ENCODE measurements around the gene MYL10.
A peak's percentile ranks its signal among the peaks of the same experiment; 100 is the strongest.

Gene MYL10

DNA sequence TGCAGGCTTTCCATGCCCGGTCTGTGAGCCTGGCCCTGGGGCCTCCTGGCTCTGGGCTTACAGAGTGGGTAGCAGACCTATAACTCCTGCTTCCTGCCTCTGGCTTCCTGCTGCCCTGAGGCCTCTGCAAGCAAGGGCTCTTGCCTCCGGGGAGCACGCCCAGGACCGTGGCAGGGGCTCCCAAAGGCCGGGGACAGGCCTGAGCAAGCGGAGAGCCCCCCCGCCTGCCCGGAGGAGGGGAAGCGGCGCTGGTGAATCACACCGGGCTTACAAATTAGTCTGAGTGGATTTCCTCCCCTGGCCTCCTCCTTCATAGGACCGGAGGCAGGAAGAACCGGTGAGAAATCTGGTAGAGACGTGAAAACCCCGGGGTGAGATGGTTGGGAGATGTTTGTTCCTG is 1.5 kb upstream of the MYL10 start:
- no peak overlapping the region for H3K4me3 ChIP-seq (ENCODE audit: low read depth, low read length)
- TF ChIP-seq, protein P1, sequence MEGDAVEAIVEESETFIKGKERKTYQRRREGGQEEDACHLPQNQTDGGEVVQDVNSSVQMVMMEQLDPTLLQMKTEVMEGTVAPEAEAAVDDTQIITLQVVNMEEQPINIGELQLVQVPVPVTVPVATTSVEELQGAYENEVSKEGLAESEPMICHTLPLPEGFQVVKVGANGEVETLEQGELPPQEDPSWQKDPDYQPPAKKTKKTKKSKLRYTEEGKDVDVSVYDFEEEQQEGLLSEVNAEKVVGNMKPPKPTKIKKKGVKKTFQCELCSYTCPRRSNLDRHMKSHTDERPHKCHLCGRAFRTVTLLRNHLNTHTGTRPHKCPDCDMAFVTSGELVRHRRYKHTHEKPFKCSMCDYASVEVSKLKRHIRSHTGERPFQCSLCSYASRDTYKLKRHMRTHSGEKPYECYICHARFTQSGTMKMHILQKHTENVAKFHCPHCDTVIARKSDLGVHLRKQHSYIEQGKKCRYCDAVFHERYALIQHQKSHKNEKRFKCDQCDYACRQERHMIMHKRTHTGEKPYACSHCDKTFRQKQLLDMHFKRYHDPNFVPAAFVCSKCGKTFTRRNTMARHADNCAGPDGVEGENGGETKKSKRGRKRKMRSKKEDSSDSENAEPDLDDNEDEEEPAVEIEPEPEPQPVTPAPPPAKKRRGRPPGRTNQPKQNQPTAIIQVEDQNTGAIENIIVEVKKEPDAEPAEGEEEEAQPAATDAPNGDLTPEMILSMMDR (IDR thresholded peaks at IDR 0.05; ENCODE audit: low read depth, low read length) = no peak
- TF ChIP-seq MYC (IDR thresholded peaks at IDR 0.05; ENCODE audit: low read depth, low read length) = no peak
- TF ChIP-seq, protein P2, sequence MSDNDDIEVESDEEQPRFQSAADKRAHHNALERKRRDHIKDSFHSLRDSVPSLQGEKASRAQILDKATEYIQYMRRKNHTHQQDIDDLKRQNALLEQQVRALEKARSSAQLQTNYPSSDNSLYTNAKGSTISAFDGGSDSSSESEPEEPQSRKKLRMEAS (IDR thresholded peaks at IDR 0.05; ENCODE audit: low read depth, low read length) = no peak
- DNase-seq (ENCODE audit: low read depth) = peak; percentile 78

DNA sequence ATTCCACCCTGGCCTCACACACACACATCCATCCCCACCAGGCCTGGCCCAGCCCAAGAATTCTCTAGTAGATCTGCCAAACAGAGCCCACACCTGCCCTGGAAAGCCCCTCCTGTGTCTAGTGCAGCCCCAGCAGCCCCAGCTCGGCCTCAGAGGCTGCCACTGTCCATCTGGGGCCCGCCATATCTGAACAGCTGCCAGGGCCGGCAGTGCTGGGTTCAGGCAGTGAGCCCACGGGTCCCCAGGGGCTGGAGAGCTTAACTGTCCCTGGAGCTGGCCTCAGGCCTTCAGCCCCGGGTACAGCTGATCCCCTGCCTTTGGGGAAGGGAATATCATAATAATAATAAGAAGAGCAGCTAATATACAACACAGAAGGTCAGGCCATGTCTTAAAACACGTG is 574 bp downstream of the MYL10 start:
- DNase-seq (ENCODE audit: low read depth) = no peak
- H3K4me3 ChIP-seq (ENCODE audit: low read depth, low read length) = no peak overlapping the region
- TF ChIP-seq, protein P1 (IDR thresholded peaks at IDR 0.05; ENCODE audit: low read depth, low read length) = no peak
- TF ChIP-seq POLR2A (IDR thresholded peaks at IDR 0.05; ENCODE audit: extremely low read depth, insufficient read length) = no peak
- TF ChIP-seq MYC (IDR thresholded peaks at IDR 0.05; ENCODE audit: low read depth, low read length) = no peak
- TF ChIP-seq, protein P2 (IDR thresholded peaks at IDR 0.05; ENCODE audit: low read depth, low read length) = no peak

DNA sequence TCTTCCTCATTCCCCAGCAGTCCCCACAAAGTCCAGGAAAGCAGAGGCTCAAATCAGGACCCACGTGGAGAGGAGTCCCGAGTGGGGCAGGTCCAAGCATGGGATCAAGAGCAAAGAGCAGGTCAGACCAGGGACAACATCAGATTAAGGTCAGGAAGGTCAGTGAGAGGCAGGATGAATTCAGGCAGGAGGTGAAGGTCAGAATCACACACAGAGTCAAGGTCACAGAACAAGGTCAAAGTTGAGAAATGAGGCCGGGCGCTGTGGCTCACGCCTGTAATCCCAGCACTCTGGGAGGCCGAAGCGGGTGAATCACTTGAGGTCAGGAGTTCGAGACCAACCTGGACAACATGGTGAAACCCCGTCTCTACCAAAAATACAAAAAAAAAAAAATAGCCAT is 2.3 kb downstream of the MYL10 start:
- no peak overlapping the region for H3K4me3 ChIP-seq (ENCODE audit: low read depth, low read length)
- no peak for DNase-seq (ENCODE audit: low read depth)
- TF ChIP-seq, protein P2 (IDR thresholded peaks at IDR 0.05; ENCODE audit: low read depth, low read length) = no peak
- TF ChIP-seq, protein P1 (IDR thresholded peaks at IDR 0.05; ENCODE audit: low read depth, low read length) = no peak
- TF ChIP-seq POLR2A (IDR thresholded peaks at IDR 0.05; ENCODE audit: extremely low read depth, insufficient read length) (no peak), MYC (IDR thresholded peaks at IDR 0.05; ENCODE audit: low read depth, low read length) (no peak)

DNA sequence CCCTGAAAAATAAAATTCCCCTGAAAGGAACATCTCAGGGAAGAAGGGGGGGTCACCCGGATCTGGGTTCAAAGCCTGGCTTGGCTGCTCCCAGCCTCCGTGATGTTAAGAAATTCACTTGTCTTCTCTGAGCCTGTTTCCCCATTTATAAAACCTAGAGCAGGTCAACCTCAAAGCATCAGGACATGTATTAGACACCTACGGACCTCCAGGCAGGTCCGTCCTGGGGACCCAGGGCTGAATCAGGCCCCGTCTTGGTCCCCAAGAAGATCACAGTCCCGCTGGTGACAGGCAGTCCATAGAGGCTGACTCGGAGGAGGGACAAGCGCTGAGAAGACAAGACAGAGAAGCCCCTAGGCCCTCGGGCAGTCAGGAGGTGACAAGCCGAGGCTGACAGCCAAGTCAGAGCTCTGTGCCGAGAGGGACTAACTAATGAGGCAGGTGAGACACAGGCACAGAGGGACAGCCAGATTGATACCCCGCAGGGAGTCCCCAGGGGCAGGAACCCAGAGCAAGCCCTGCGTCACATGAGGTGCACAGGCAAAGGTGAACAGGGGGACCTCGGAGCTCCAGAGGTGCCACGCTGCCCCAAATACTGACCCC is 2.9 kb downstream of the MYL10 start:
- no peak for DNase-seq (ENCODE audit: low read depth)
- no peak overlapping the region for H3K4me3 ChIP-seq (ENCODE audit: low read depth, low read length)
- no peak for TF ChIP-seq MYC (IDR thresholded peaks at IDR 0.05; ENCODE audit: low read depth, low read length)

DNA sequence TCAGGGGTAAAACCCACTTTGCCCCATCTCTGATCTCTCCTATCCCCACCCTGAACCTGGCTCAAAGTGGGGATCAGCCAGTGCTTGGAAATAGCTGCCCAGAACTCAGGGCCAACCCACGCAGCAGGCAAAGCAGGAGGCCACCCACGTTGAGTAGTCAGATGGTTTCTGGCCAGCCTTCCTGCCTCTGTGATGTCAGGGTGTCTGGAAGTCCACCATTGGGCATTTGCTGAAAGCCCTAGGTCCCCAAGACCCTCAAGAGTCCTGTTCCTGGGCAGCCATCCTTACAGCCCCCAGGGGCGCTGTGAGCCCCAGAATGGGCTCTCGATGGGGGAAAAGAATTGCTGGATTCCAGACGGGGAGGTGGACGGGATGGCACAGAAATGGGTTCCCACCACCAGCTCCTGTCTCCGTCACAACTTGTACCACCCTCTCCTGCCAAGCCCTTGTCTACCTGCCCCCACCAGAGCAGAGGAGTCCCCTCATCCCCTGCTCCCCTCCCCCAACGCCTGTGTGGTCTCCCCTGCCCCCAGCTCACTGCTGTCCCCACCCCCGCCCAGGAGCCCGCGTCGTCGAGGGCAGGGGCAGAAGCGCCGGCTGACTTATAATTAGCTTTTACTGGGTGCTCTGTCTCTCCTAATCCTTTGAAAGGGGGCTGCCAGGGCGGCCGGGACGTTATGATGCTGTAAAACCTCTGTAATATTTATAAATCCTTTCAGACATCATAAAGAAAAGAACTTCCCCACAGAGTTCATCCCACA is 3.9 kb downstream of the MYL10 start:
- no peak for DNase-seq (ENCODE audit: low read depth)
- TF ChIP-seq POLR2A (IDR thresholded peaks at IDR 0.05; ENCODE audit: extremely low read depth, insufficient read length) = no peak
- TF ChIP-seq, protein P1 (IDR thresholded peaks at IDR 0.05; ENCODE audit: low read depth, low read length) = peak; percentile 25
- H3K4me3 ChIP-seq (ENCODE audit: low read depth, low read length) = no peak overlapping the region

DNA sequence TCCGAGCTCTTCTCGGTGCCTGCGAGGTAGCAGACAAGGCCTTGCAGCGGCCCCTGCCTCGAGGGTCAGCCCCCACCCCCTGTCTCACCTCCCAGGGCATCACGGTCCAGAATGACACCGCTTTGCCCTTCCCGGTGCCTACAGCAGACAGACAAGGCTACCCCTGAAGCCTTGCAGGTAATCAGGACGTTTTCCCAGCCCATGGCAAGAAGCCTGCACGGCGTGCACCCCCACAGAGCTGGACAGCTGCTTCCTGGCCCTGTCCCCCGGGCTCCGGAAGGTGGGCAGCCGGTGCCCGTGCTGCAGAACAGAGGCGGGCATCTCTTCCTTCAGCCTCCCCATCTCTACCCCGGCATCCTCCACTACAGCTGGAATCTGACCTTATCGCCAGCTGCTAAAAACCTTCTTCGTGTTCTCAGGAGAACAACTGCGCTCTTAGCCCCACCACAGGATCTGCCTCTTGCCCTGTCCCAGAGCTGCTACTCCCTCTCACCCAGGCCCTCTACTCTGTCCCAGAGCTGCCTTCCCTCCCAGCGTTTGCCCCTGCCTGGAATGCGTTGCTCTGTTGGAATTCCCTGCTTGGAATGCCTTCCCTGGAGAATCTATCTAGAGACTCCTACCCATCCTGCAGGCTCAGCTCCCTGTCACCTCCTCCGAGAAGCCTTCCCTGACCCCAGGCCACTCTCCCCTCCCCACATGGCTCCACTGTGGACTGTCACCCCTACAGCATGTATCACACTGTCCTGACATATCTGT is 4.7 kb downstream of the MYL10 start:
- no peak for DNase-seq (ENCODE audit: low read depth)
- TF ChIP-seq, protein P1 (IDR thresholded peaks at IDR 0.05; ENCODE audit: low read depth, low read length) = no peak
- TF ChIP-seq POLR2A (IDR thresholded peaks at IDR 0.05; ENCODE audit: extremely low read depth, insufficient read length) (no peak), MYC (IDR thresholded peaks at IDR 0.05; ENCODE audit: low read depth, low read length) (no peak)
- TF ChIP-seq, protein P2 (IDR thresholded peaks at IDR 0.05; ENCODE audit: low read depth, low read length) = no peak
- H3K4me3 ChIP-seq (ENCODE audit: low read depth, low read length) = no peak overlapping the region

Measured in NB4 (cell line).